ENCODE results near the gene PFDN4. TPM values are rescaled to one million over a fixed set of nuclear protein-coding genes. Genes with fewer than 3 reads are reported as not detected.
A peak's percentile ranks its signal among the peaks of the same experiment; 100 is the strongest.

PFDN4 gene
- total and polyA plus RNA-seq, 10 donors: 14.1 to 74.4 (median 58.0) TPM

- no peak overlapping the region for H3K27ac ChIP-seq
- no peaks in the 10 kb centered on the region for H3K9me3 ChIP-seq
- H3K4me3 ChIP-seq: no peak overlapping the region
- H3K4me1 ChIP-seq: no peaks in the 10 kb centered on the region
- no peak for DNase-seq
- TF ChIP-seq POLR2AphosphoS5 (IDR thresholded peaks at IDR 0.05): no peak
- no peak for TF ChIP-seq CTCF (IDR thresholded peaks at IDR 0.05 in 8 of 11, conservative IDR thresholded peaks at IDR 0.05 in 3 of 11)
- no peak for TF ChIP-seq POLR2A (IDR thresholded peaks at IDR 0.05)
- WGBS, 5 donors: 71 to 77% (median 75%) methylated on average over 6 of the region's 6 CpGs
- no peaks in the 10 kb centered on the region for H3K27me3 ChIP-seq (replicated peaks in 1 of 7)
- intact Hi-C loops (cut with DNase I; ENCODE audit: low total_unique reads): loop anchor here (5.0 kb wide), 1 partner anchor 102 kb away; no protein-coding TSS in a partner anchor
- H3K36me3 ChIP-seq: no peaks in the 10 kb centered on the region
Observed at GRCh38 chr20:54199283-54199682, 8.6 kb upstream of the PFDN4 start.

GRCh38 chr20:54199721-54200176 lies 8.1 kb upstream of the PFDN4 start:
- no peak overlapping the region for H3K4me3 ChIP-seq
- no peak overlapping the region for H3K27ac ChIP-seq
- WGBS, 5 donors: 17 to 27% (median 21%) methylated on average over 7 of the region's 7 CpGs
- DNase-seq: peak; percentile 86
- H3K4me1 ChIP-seq: no peaks in the 10 kb centered on the region
- intact Hi-C loops (cut with DNase I; ENCODE audit: low total_unique reads): loop anchor here (5.0 kb wide), 1 partner anchor 102 kb away; no protein-coding TSS in a partner anchor
- TF ChIP-seq CTCF (IDR thresholded peaks at IDR 0.05 in 8 of 11, conservative IDR thresholded peaks at IDR 0.05 in 3 of 11) (peak; percentile 54 to 86 (median 79)), POLR2A (IDR thresholded peaks at IDR 0.05) (no peak)
- H3K9me3 ChIP-seq: no peaks in the 10 kb centered on the region
- no peaks in the 10 kb centered on the region for H3K27me3 ChIP-seq (replicated peaks in 1 of 7)
- H3K36me3 ChIP-seq: no peaks in the 10 kb centered on the region

- 40 to 75% (median 64%) methylated on average over 7 of the region's 7 CpGs for WGBS, 5 donors
- TF ChIP-seq POLR2AphosphoS5 (IDR thresholded peaks at IDR 0.05) (no peak), POLR2A (IDR thresholded peaks at IDR 0.05) (no peak), CTCF (IDR thresholded peaks at IDR 0.05 in 8 of 11, conservative IDR thresholded peaks at IDR 0.05 in 3 of 11) (no peak)
- H3K27ac ChIP-seq: no peak overlapping the region
- no peak for DNase-seq
- intact Hi-C loops (cut with DNase I; ENCODE audit: low total_unique reads): no loop called here
- H3K27me3 ChIP-seq (replicated peaks in 1 of 7): no peaks in the 10 kb centered on the region
- no peaks in the 10 kb centered on the region for H3K9me3 ChIP-seq
- no peaks in the 10 kb centered on the region for H3K36me3 ChIP-seq
- H3K4me1 ChIP-seq: no peaks in the 10 kb centered on the region
- H3K4me3 ChIP-seq: no peak overlapping the region
Observed at GRCh38 chr20:54200487-54201267, 7.2 kb upstream of the PFDN4 start.

- no peak for DNase-seq
- H3K4me1 ChIP-seq: no peaks in the 10 kb centered on the region
- H3K27me3 ChIP-seq (replicated peaks in 1 of 7): no peaks in the 10 kb centered on the region
- no peak overlapping the region for H3K27ac ChIP-seq
- H3K36me3 ChIP-seq: no peaks in the 10 kb centered on the region
- no peaks in the 10 kb centered on the region for H3K9me3 ChIP-seq
- intact Hi-C loops (cut with DNase I; ENCODE audit: low total_unique reads): no loop called here
- 68 to 85% (median 74%) methylated on average over 4 of the region's 4 CpGs for WGBS, 5 donors
- H3K4me3 ChIP-seq: no peak overlapping the region
- no peak for TF ChIP-seq POLR2AphosphoS5 (IDR thresholded peaks at IDR 0.05)
- TF ChIP-seq POLR2A (IDR thresholded peaks at IDR 0.05): no peak
- TF ChIP-seq CTCF (IDR thresholded peaks at IDR 0.05 in 8 of 11, conservative IDR thresholded peaks at IDR 0.05 in 3 of 11): no peak
Observed at GRCh38 chr20:54201268-54201846, 6.5 kb upstream of the PFDN4 start.
